T-helper 2 cell (primary cell): ENCODE measurements around the gene SMOC1.

Experiments
- DNase-seq, 5 experiments: peaks; one replicate each; pipeline versions ENCODE4 v3.0.0 to v3.0.0-alpha.2; 2012 to 2022

The SMOC1 gene

GRCh38 chr14:69943084-69943780 lies 64.0 kb downstream of the SMOC1 start:
- DNase-seq: no peak

GRCh38 chr14:69945347-69945746 lies 66.1 kb downstream of the SMOC1 start:
- no peak for DNase-seq

- DNase-seq: no peak
Observed at GRCh38 chr14:69945912-69946311, 66.7 kb downstream of the SMOC1 start.

GRCh38 chr14:69948351-69948750 lies 69.1 kb downstream of the SMOC1 start:
- no peak for DNase-seq

GRCh38 chr14:69951263-69951662 lies 72.0 kb downstream of the SMOC1 start:
- no peak for DNase-seq

GRCh38 chr14:69951935-69952334 lies 72.7 kb downstream of the SMOC1 start:
- no peak for DNase-seq

GRCh38 chr14:69953266-69953915 lies 74.2 kb downstream of the SMOC1 start:
- no peak for DNase-seq

GRCh38 chr14:69955855-69956845 lies 76.9 kb downstream of the SMOC1 start:
- DNase-seq: no peak

GRCh38 chr14:69956970-69957369 lies 77.8 kb downstream of the SMOC1 start:
- DNase-seq: no peak

GRCh38 chr14:69957986-69958385 lies 78.8 kb downstream of the SMOC1 start:
- no peak for DNase-seq

GRCh38 chr14:69959136-69959535 lies 79.9 kb downstream of the SMOC1 start:
- no peak for DNase-seq

GRCh38 chr14:69960296-69960695 lies 81.1 kb downstream of the SMOC1 start:
- DNase-seq: no peak

- no peak for DNase-seq
Observed at GRCh38 chr14:69963966-69964365, 84.8 kb downstream of the SMOC1 start.

- no peak for DNase-seq
Observed at GRCh38 chr14:69964841-69965240, 85.6 kb downstream of the SMOC1 start.

GRCh38 chr14:69968132-69968531 lies 88.9 kb downstream of the SMOC1 start:
- no peak for DNase-seq

- DNase-seq: no peak
Observed at GRCh38 chr14:69968681-69969080, 89.5 kb downstream of the SMOC1 start.

GRCh38 chr14:69972755-69973154 lies 93.5 kb downstream of the SMOC1 start:
- DNase-seq: no peak

- no peak for DNase-seq
Observed at GRCh38 chr14:69973846-69974245, 94.6 kb downstream of the SMOC1 start.

GRCh38 chr14:69979882-69980281 lies 100.7 kb downstream of the SMOC1 start:
- no peak for DNase-seq

GRCh38 chr14:69980457-69981425 lies 101.5 kb downstream of the SMOC1 start:
- DNase-seq: no peak

GRCh38 chr14:69982220-69982839 lies 103.1 kb downstream of the SMOC1 start:
- no peak for DNase-seq

GRCh38 chr14:69982886-69983285 lies 103.7 kb downstream of the SMOC1 start:
- no peak for DNase-seq
